ENCODE results near the gene ZDHHC17.
A peak's percentile ranks its signal among the peaks of the same experiment; 100 is the strongest.

ZDHHC17 gene

DNA sequence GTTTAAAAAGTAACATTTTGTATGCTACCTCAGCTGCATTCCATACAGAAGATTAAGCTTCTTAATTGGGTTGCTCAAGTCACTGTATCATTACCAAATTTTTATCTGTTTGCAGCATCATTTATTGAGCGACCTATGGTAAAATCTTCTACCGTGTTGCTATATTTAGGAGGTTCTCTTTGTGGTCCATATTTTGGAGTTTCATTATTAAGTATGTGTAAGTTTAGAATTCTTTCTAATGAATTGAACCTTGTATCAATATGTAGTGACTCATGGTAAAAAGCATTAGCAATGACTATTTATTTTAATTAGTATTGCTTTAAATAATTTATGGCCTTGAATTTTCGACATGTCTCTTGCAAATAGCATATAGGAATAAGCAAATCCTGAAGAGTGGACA, 72.7 kb downstream of the ZDHHC17 start:
- DNase-seq: no peak

DNA sequence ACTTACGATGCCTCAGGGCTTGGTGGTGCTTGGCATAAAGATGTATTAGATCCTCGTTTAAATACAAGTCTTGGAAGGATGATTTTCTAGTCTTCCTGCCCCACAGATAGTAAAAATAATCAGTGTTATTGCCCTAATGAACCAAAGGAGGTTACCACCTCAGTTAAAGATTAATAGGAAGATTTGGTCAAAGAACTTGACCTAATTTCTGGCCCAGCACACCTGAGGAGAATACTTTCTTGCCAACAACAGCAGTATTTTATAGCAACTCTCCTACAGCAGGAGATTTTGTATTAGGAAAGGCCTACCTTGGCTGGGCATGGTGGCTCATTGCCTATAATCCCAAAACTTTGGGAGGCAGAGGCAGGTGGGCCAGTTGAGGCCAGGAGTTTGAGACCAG, 83.3 kb downstream of the ZDHHC17 start:
- DNase-seq: no peak

GRCh38 chr12:76848132-76848531, 84.2 kb downstream of the ZDHHC17 start:
- DNase-seq: no peak

GRCh38 chr12:76852106-76852505, 88.2 kb downstream of the ZDHHC17 start:
- no peak for DNase-seq

DNA sequence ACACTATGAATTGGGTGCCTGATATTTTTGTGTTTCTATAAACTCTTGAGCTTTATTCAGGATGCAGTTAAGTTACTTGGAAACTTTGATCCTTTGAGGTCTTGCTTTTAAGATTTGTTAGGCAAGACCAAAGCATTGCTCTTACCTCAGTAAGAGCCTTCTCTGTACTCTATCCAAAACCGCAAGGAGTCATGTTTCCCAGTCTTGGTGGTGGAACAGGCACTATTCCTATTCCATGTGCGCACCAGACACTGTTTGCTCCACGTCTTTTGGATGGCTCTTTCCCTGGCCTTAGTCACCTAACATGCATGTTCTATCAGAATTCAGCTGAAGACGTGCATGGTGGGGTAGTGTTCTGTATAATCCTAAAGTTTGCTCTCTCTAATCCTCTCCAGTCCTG, 91.4 kb downstream of the ZDHHC17 start:
- no peak for DNase-seq

GRCh38 chr12:76856018-76856644, 92.2 kb downstream of the ZDHHC17 start:
- DNase-seq: no peak

- DNase-seq: no peak
Observed at GRCh38 chr12:76859611-76860010, 95.7 kb downstream of the ZDHHC17 start.

- no peak for DNase-seq
Observed at GRCh38 chr12:76860256-76860655, 96.3 kb downstream of the ZDHHC17 start.

GRCh38 chr12:76863005-76863670, 99.2 kb downstream of the ZDHHC17 start:
- no peak for DNase-seq

DNA sequence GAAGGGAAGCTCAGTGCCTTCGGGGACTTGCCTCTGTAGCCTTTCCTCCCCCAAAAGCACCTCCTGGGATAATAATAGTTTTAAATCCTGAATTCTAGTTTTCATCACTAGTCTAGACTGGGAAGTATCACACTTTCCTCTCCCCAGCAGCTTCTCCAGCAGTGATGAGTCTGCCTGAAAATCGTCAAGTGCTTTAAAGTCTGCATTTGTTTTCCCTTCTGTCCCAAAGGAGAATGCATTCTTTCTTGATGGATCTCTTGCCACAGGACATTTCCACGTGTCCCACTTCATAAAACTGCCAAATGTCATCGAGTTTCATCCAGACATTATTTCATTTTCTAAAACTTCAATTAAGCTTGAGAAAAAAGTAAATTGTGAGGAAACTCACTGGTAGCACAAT, 99.9 kb downstream of the ZDHHC17 start:
- no peak for DNase-seq

DNA sequence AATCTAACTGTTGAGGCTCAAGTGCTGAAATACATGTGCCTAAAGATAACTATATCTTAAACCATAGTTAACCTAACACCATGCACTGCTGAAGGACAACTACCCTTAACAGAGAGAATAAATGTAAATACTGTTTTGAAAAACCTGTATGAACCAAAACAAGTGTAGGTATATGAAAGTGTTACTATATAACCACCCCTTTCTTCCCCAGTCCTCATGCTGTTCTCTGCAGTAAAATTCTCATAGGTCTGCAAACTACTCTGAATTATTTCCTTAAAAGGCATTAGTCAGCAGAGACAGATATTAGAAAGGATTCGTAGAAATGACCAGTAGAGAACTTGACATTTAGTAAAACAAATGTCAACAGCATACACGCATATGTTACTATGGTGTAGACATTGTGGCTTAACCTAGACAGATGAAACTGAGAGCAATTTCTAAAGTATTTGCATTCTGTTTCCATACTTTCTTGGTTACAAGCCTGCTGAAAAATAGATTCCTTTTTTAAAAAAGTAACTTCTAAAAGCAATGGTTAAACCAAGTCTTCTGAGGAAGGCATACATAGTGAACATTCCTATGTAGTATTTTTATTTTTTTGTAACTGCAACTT, 101.0 kb downstream of the ZDHHC17 start:
- DNase-seq: no peak

- no peak for DNase-seq
Observed at GRCh38 chr12:76866151-76866567, 102.2 kb downstream of the ZDHHC17 start.

DNA sequence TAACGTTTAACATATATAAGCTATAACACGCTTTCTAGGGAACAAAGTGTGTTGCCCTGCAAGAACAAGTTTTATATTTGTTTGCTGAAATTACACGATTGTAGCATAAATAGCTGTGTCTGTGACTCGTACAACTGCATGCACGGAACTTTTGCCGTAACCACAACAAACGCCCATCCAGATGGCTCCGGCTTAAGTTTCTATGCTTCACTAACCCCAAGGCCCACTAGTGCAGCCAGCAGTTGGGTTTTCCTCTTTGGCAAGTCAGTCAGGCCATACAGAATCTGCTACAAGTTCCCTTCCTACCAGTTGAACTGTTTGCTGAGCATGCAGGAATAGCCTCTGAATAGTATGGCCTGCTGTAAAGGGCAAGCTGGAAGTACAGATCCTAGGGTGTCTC, 102.8 kb downstream of the ZDHHC17 start:
- DNase-seq: no peak

GRCh38 chr12:76871082-76871481, 107.2 kb downstream of the ZDHHC17 start:
- no peak for DNase-seq

DNA sequence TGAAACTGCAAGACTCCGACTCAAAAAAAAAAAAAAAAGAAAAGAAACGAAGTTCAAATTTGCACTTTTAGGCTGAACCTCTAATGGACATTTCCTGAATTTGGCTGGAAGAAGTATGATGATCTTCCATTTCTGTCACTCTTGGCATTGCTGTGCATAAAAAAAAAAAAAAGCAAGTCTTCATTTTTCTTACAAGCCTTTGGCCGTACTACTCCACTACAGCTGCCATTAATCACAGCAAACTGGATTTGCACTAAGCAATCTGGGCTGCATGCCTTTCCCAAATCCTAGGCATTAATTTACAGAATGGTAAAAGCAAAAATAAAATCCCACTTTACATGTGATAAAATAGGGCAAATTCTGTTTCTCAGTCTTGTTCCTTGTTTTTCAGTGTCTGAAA, 107.8 kb downstream of the ZDHHC17 start:
- DNase-seq: no peak

- no peak for DNase-seq
Observed at GRCh38 chr12:76872415-76872814, 108.5 kb downstream of the ZDHHC17 start.

DNA sequence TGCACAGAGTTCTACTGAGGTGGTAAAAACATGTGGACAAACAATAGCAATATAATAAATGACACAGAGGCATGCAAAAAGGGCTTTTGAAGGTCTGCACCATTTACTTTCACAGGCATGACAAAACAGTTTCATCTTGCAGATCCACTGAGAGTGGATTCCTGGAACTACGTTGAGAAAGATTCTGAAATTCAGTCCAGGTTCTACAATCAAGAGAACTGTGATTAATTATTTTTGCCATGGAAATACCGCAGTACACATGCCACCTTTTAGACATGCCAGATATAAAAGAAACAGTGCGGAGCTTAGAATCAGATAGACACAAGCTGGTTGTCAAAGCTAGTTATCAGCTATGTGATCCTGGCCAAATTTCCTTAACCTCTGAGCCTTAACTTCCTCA, 110.1 kb downstream of the ZDHHC17 start:
- DNase-seq: no peak

- no peak for DNase-seq
Observed at GRCh38 chr12:76874491-76875190, 110.7 kb downstream of the ZDHHC17 start.

GRCh38 chr12:76876696-76877229, 112.8 kb downstream of the ZDHHC17 start:
- DNase-seq: no peak

DNA sequence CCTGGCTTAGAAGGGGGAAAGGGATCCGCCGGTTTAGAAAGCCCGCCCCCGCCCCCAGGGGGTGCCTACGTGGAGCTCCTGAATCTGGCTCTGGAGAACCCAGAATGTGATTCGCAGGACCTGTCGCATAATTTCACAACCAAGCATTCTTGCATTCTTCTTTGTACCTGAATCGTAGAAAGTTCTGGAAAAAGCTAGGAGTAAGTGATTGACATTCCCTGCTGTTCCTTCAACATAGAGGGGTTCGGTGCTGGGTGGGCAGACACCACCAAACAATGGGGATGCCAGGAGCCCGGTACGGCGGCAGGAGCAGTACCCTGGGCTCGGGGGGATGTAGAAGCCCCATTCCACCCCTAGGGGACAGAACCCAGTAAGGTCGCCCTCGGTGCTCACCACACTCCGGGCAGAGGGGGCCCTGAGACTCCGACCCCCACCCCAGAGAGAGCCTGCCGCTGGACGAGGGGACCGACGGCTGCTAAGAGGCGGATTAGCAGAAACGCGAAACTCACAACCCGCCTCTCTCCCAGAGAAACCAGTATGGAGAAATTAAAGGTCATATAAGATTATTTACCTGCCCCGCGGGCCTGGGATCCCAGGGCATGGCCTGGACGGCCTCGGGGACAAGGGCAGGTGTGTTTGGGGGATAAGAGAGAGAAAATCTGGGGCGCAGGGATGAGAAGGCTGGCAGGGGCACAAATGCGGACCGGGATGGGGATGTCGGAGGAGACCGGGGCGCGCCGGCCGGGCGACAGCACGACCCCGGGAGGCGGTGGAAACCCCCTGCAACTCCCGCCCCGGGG, 114.4 kb downstream of the ZDHHC17 start:
- peak in 1 of 2 donors; percentile 3 for DNase-seq

- DNase-seq: peak; percentile 54 to 58
Observed at GRCh38 chr12:76878899-76879709, 115.2 kb downstream of the ZDHHC17 start, which contains the start of gene CSRP2. CSRP2 (minus strand) TSS chr12:76879019; CDS start chr12:76866260, 12,759 bp downstream.
